ENCODE results near the gene ZBTB32.

- no peak for TF ChIP-seq RXRA (IDR thresholded peaks at IDR 0.05; ENCODE audit: insufficient read depth, low read depth, low read length)
- no peak for TF ChIP-seq POLR2A (IDR thresholded peaks at IDR 0.05; ENCODE audit: control extremely low read depth in 1 of 2, low read depth in 2 of 2, low read length in 2 of 2)
- TF ChIP-seq HDAC2 (IDR thresholded peaks at IDR 0.05; ENCODE audit: borderline replicate concordance in 1 of 2, low read depth in 2 of 2, low read length in 2 of 2) = no peak
- TF ChIP-seq, protein P1, sequence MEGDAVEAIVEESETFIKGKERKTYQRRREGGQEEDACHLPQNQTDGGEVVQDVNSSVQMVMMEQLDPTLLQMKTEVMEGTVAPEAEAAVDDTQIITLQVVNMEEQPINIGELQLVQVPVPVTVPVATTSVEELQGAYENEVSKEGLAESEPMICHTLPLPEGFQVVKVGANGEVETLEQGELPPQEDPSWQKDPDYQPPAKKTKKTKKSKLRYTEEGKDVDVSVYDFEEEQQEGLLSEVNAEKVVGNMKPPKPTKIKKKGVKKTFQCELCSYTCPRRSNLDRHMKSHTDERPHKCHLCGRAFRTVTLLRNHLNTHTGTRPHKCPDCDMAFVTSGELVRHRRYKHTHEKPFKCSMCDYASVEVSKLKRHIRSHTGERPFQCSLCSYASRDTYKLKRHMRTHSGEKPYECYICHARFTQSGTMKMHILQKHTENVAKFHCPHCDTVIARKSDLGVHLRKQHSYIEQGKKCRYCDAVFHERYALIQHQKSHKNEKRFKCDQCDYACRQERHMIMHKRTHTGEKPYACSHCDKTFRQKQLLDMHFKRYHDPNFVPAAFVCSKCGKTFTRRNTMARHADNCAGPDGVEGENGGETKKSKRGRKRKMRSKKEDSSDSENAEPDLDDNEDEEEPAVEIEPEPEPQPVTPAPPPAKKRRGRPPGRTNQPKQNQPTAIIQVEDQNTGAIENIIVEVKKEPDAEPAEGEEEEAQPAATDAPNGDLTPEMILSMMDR (IDR thresholded peaks at IDR 0.05; ENCODE audit: control extremely low read depth in 1 of 3, insufficient read depth in 1 of 3, low read depth in 1 of 3, low read length in 3 of 3) = no peak
- TF ChIP-seq RFX5 (IDR thresholded peaks at IDR 0.05; ENCODE audit: borderline replicate concordance, low read depth, low read length) = no peak
- TF ChIP-seq YY1 (IDR thresholded peaks at IDR 0.05; ENCODE audit: low read depth, low read length) = no peak; the same call in 1 of the 2 replicates
- TF ChIP-seq RBBP5 (IDR thresholded peaks at IDR 0.05; ENCODE audit: borderline replicate concordance, low read depth, low read length) = 0 out of 2 replicates have a peak, but pooled peaks have one; percentile 18
- TF ChIP-seq USF2 (IDR thresholded peaks at IDR 0.05; ENCODE audit: low read length) = no peak
- TF ChIP-seq POLR2AphosphoS5 (IDR thresholded peaks at IDR 0.05; ENCODE audit: low read depth, low read length) = peak; percentile 55; the same call in 1 of the 2 replicates
- TF ChIP-seq EP300 (IDR thresholded peaks at IDR 0.05; ENCODE audit: borderline replicate concordance in 1 of 2, low read depth in 2 of 2, low read length in 2 of 2) = no peak
Measured at GRCh38 chr19:35715981-35716800, 11.8 kb downstream of the ZBTB32 start.
